Hepatocyte (in vitro differentiated cells): ENCODE results near the gene CSPG4. TPM values are rescaled to one million over a fixed set of nuclear protein-coding genes. Genes with fewer than 3 reads are reported as not detected.
A peak's percentile ranks its signal among the peaks of the same experiment; 100 is the strongest.

ENCODE experiments used
- DNase-seq: peaks from one replicate; pipeline ENCODE4 v3.0.0-alpha.2; 2016; ENCODE audit warnings: low spot score
- H2AFZ ChIP-seq: fragments of 200-600 bp; sonication (generic); 2 replicates; pipeline ENCODE4 v1.6.0; 2016; ENCODE audit warnings: antibody characterized with exemption, mild to moderate bottlenecking
- H3K27ac ChIP-seq: fragments of 200-600 bp; sonication (generic); 2 replicates; pipeline ENCODE4 v1.5.1; 2016; ENCODE audit warnings: mild to moderate bottlenecking
- H3K27me3 ChIP-seq: fragments of 200-600 bp; sonication (generic); 2 replicates; pipeline ENCODE4 v1.6.1; 2016
- H3K36me3 ChIP-seq: fragments of 200-600 bp; sonication (generic); replicated peaks from 2 replicates; pipeline ENCODE4 v1.5.1; 2016; ENCODE audit warnings: low read depth; ENCODE audit not compliant: insufficient read depth
- H3K4me1 ChIP-seq: fragments of 200-600 bp; sonication (generic); 2 replicates; pipeline ENCODE4 v1.5.1; 2016; ENCODE audit warnings: mild to moderate bottlenecking, moderate library complexity; ENCODE audit not compliant: insufficient read depth
- H3K4me2 ChIP-seq: fragments of 200-600 bp; sonication (generic); 2 replicates; pipeline ENCODE4 v1.6.0; 2016
- H3K4me3 ChIP-seq: fragments of 200-600 bp; sonication (generic); 2 replicates; pipeline ENCODE4 v1.5.1; 2016; ENCODE audit warnings: mild to moderate bottlenecking
- H3K79me2 ChIP-seq: fragments of 200-600 bp; sonication (generic); 2 replicates; pipeline ENCODE4 v1.6.0; 2017; ENCODE audit warnings: mild to moderate bottlenecking
- H3K9me2 ChIP-seq: fragments of 200-600 bp; sonication (generic); replicated peaks from 2 replicates; pipeline ENCODE4 v1.6.0; 2017; ENCODE audit warnings: mild to moderate bottlenecking; ENCODE audit not compliant: insufficient read depth
- H3K9me3 ChIP-seq: fragments of 200-600 bp; sonication (generic); 2 replicates; pipeline ENCODE4 v1.5.1; 2016; ENCODE audit warnings: low read depth, mild to moderate bottlenecking
- H4K20me1 ChIP-seq: fragments of 200-600 bp; sonication (generic); 2 replicates; pipeline ENCODE4 v1.6.0; 2016; ENCODE audit warnings: mild to moderate bottlenecking; ENCODE audit not compliant: insufficient read depth, poor library complexity, severe bottlenecking
- EZH2 ChIP-seq: fragments of 200-600 bp; sonication (generic); IDR thresholded peaks from 2 replicates; pipeline ENCODE4 v1.6.1; 2016; ENCODE audit warnings: antibody characterized with exemption, mild to moderate bottlenecking, borderline replicate concordance
- EZH2phosphoT487 ChIP-seq: fragments of 200-600 bp; sonication (generic); IDR thresholded peaks from one replicate; pipeline ENCODE4 v1.6.1; 2018; ENCODE audit warnings: antibody characterized with exemption, mild to moderate bottlenecking, low read depth, moderate library complexity; ENCODE audit not compliant: unreplicated experiment, severe bottlenecking
- WGBS: methylation state at CpG from one replicate; pipeline ENCODE4 v1.1.6; 2016; ENCODE audit warnings: low lambda C conversion rate; ENCODE audit errors: missing lambda C conversion rate; 5-methylcytosine and 5-hydroxymethylcytosine counted together
- polyA plus RNA-seq: library from polyadenylated mRNA; unstranded; fragments of >200 nt; fragmentation: Nextera tagmentation; extraction: Ambion mirVana; gene quantifications from 2 replicates; pipeline ENCODE4 v1.2.1, GENCODE V29; 2016
- total RNA-seq: library from RNA; depleted of rRNA; stranded (reverse); fragments of >200 nt; gene quantifications from 2 replicates; pipeline ENCODE4 v1.2.3, GENCODE V29; 2014
- TF ChIP-seq, protein P1 (sequence below): fragments of 200-600 bp; sonication (generic); IDR thresholded peaks from 2 replicates; pipeline ENCODE4 v1.5.1; 2016; ENCODE audit warnings: antibody characterized with exemption, mild to moderate bottlenecking; ENCODE audit not compliant: poor library complexity

Gene CSPG4
- total and polyA plus RNA-seq, 2 experiments from 2014 or later, result 6.4 to 7.8 TPM

- Histone ChIP-seq H3K4me1 (peaks cover 62% of the 10 kb centered on the region), H3K36me3 (no peaks in the 10 kb centered on the region)
- 95% methylated on average over 18 of the region's 18 CpGs for WGBS
These were observed 62.8 kb downstream of the CSPG4 start for GRCh38 chr15:75649848-75650247.

DNA sequence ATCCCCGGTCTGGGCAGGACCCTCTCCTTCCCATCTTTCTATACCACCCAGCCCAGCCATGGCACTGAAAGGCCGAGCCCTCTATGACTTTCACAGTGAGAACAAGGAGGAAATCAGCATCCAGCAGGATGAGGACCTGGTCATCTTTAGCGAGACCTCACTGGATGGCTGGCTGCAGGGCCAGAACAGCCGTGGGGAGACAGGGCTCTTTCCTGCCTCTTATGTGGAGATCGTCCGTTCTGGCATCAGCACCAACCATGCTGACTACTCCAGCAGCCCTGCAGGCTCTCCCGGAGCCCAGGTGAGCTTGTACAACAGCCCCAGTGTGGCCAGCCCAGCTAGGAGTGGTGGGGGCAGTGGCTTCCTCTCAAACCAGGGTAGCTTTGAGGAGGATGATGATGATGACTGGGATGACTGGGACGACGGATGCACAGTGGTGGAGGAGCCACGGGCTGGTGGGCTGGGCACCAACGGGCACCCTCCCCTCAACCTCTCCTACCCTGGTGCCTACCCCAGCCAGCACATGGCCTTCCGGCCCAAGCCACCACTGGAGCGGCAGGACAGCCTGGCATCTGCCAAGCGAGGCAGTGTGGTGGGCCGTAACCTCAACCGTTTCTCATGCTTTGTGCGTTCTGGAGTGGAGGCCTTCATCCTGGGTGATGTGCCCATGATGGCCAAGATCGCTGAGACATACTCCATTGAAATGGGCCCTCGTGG is 63.4 kb downstream of the CSPG4 start:
- 76% methylated on average over 19 of the region's 19 CpGs for WGBS
- Histone ChIP-seq H3K36me3 (no peaks in the 10 kb centered on the region), H3K27me3 (no peaks in the 10 kb centered on the region), H3K79me2 (peaks cover 85% of the 10 kb centered on the region), H3K27ac (peak overlapping the region; percentile 99), H3K4me1 (peaks cover 62% of the 10 kb centered on the region), H3K4me3 (peak overlapping the region; percentile 80), H3K9me3 (no peaks in the 10 kb centered on the region), H2AFZ (no peak overlapping the region), H3K4me2 (peak overlapping the region; percentile 95), H3K9me2 (no peaks in the 10 kb centered on the region), H4K20me1 (peaks cover 41% of the 10 kb centered on the region)
- DNase-seq, result no peak
- TF ChIP-seq, protein P1, sequence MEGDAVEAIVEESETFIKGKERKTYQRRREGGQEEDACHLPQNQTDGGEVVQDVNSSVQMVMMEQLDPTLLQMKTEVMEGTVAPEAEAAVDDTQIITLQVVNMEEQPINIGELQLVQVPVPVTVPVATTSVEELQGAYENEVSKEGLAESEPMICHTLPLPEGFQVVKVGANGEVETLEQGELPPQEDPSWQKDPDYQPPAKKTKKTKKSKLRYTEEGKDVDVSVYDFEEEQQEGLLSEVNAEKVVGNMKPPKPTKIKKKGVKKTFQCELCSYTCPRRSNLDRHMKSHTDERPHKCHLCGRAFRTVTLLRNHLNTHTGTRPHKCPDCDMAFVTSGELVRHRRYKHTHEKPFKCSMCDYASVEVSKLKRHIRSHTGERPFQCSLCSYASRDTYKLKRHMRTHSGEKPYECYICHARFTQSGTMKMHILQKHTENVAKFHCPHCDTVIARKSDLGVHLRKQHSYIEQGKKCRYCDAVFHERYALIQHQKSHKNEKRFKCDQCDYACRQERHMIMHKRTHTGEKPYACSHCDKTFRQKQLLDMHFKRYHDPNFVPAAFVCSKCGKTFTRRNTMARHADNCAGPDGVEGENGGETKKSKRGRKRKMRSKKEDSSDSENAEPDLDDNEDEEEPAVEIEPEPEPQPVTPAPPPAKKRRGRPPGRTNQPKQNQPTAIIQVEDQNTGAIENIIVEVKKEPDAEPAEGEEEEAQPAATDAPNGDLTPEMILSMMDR, result no peak
- TF ChIP-seq EZH2, result no peak
- TF ChIP-seq EZH2phosphoT487, result no peak

More at GRCh38 chr15:75649848-75650247, 62.8 kb downstream of the CSPG4 start:
- peaks cover 91% of the 10 kb centered on the region for H3K79me2 ChIP-seq
- H3K4me2 ChIP-seq, result peak overlapping the region; percentile 95
- no peaks in the 10 kb centered on the region for H3K9me2 ChIP-seq
- no peak overlapping the region for H3K27ac ChIP-seq
- no peak overlapping the region for H3K4me3 ChIP-seq
- H2AFZ ChIP-seq, result no peak overlapping the region
- H4K20me1 ChIP-seq, result peaks cover 48% of the 10 kb centered on the region
- no peaks in the 10 kb centered on the region for H3K9me3 ChIP-seq
- TF ChIP-seq, protein P1, result no peak
- TF ChIP-seq EZH2, result no peak
- TF ChIP-seq EZH2phosphoT487, result no peak
- DNase-seq, result no peak
- H3K27me3 ChIP-seq, result no peaks in the 10 kb centered on the region

- Histone ChIP-seq H3K4me1 (peaks cover 59% of the 10 kb centered on the region), H3K9me2 (no peaks in the 10 kb centered on the region), H4K20me1 (peaks cover 33% of the 10 kb centered on the region), H3K27me3 (no peaks in the 10 kb centered on the region), H3K9me3 (no peaks in the 10 kb centered on the region), H3K27ac (peak overlapping the region; percentile 99), H3K36me3 (no peaks in the 10 kb centered on the region), H3K4me3 (peak overlapping the region; percentile 80), H2AFZ (peak overlapping the region; percentile 89), H3K79me2 (peaks cover 77% of the 10 kb centered on the region), H3K4me2 (peak overlapping the region; percentile 95)
- WGBS, result under 1% methylated on average over 19 of the region's 34 CpGs
- TF ChIP-seq, protein P1, result no peak
- TF ChIP-seq EZH2phosphoT487, result no peak
- TF ChIP-seq EZH2, result no peak
- DNase-seq, result peak; percentile 70
These were observed 64.3 kb downstream of the CSPG4 start for GRCh38 chr15:75648156-75649000.
